Measurements from ENCODE around the gene PAX3. TPM values are rescaled to one million over a fixed set of nuclear protein-coding genes. Genes with fewer than 3 reads are reported as not detected.

The PAX3 gene
- total RNA-seq, 1 experiment from 2014 or later = not detected

GRCh38 chr2:222293660-222294630 is 4.9 kb downstream of the PAX3 start:
- intact Hi-C loops (cut with micrococcal nuclease; ENCODE audit: unreplicated experiment) = no loop called here
- Mint-ChIP-seq H3K9me3 (ENCODE audit: unreplicated experiment) (peaks cover 2% of the 10 kb centered on the region), H3K27ac (ENCODE audit: unreplicated experiment) (no peak overlapping the region), H3K36me3 (ENCODE audit: insufficient read depth, unreplicated experiment) (no peaks in the 10 kb centered on the region), H3K4me1 (ENCODE audit: low read depth, unreplicated experiment) (no peaks in the 10 kb centered on the region), H3K27me3 (ENCODE audit: insufficient read depth, unreplicated experiment) (peaks cover 45% of the 10 kb centered on the region), H3K4me3 (ENCODE audit: unreplicated experiment) (no peak overlapping the region)
- TF ChIP-seq CTCF (IDR thresholded peaks at IDR 0.05; ENCODE audit: insufficient read depth in 1 of 2, low read depth in 1 of 2, low read length in 1 of 2, severe bottlenecking in 1 of 2, unreplicated experiment in 1 of 2) = no peak
- no peaks in the 10 kb centered on the region for H3K9me3 ChIP-seq
- ChIA-PET POLR2A (no interaction called here), CTCF (no interaction called here)
- no peaks in the 10 kb centered on the region for H3K4me1 ChIP-seq
- no peaks in the 10 kb centered on the region for H3K36me3 ChIP-seq (ENCODE audit: control insufficient read depth, insufficient read depth, low read length)
- H3K27me3 ChIP-seq (replicated peaks; ENCODE audit: control insufficient read depth, insufficient read depth, low read length) = no peaks in the 10 kb centered on the region
- DNase-seq = no peak
- H3K4me3 ChIP-seq (ENCODE audit: low read depth, low read length) = no peak overlapping the region
- BruUV-seq (replicated peaks) = no TSS peak

- intact Hi-C loops (cut with micrococcal nuclease; ENCODE audit: unreplicated experiment) = no loop called here
- ChIA-PET CTCF (interaction anchor here (1.2 kb wide), 1 partner anchor 26 kb away, joined by 7 read pairs; no protein-coding TSS in a partner anchor), POLR2A (no interaction called here)
- no peak overlapping the region for H3K4me3 Mint-ChIP-seq (ENCODE audit: unreplicated experiment)
- no peaks in the 10 kb centered on the region for H3K9me3 Mint-ChIP-seq (ENCODE audit: unreplicated experiment)
- Histone ChIP-seq H3K4me1 (no peaks in the 10 kb centered on the region), H3K27me3 (replicated peaks; ENCODE audit: control insufficient read depth, insufficient read depth, low read length) (no peaks in the 10 kb centered on the region), H3K36me3 (ENCODE audit: control insufficient read depth, insufficient read depth, low read length) (no peaks in the 10 kb centered on the region), H3K9me3 (no peaks in the 10 kb centered on the region), H3K4me3 (ENCODE audit: low read depth, low read length) (no peak overlapping the region)
- H3K4me1 Mint-ChIP-seq (ENCODE audit: low read depth, unreplicated experiment) = no peaks in the 10 kb centered on the region
- no peak for TF ChIP-seq CTCF (IDR thresholded peaks at IDR 0.05; ENCODE audit: insufficient read depth in 1 of 2, low read depth in 1 of 2, low read length in 1 of 2, severe bottlenecking in 1 of 2, unreplicated experiment in 1 of 2)
- peaks cover 49% of the 10 kb centered on the region for H3K27me3 Mint-ChIP-seq (ENCODE audit: insufficient read depth, unreplicated experiment)
- BruUV-seq (replicated peaks) = no TSS peak
- no peaks in the 10 kb centered on the region for H3K36me3 Mint-ChIP-seq (ENCODE audit: insufficient read depth, unreplicated experiment)
- no peak overlapping the region for H3K27ac Mint-ChIP-seq (ENCODE audit: unreplicated experiment)
- DNase-seq = no peak
Measured at GRCh38 chr2:222292149-222293134, 6.4 kb downstream of the PAX3 start.

GRCh38 chr2:222291485-222291841 is 7.3 kb downstream of the PAX3 start:
- no peaks in the 10 kb centered on the region for H3K9me3 ChIP-seq
- H3K4me1 Mint-ChIP-seq (ENCODE audit: low read depth, unreplicated experiment) = no peaks in the 10 kb centered on the region
- DNase-seq = no peak
- no peaks in the 10 kb centered on the region for H3K27me3 ChIP-seq (replicated peaks; ENCODE audit: control insufficient read depth, insufficient read depth, low read length)
- H3K36me3 Mint-ChIP-seq (ENCODE audit: insufficient read depth, unreplicated experiment) = no peaks in the 10 kb centered on the region
- H3K4me3 Mint-ChIP-seq (ENCODE audit: unreplicated experiment) = peak overlapping the region; percentile 52
- no peaks in the 10 kb centered on the region for H3K36me3 ChIP-seq (ENCODE audit: control insufficient read depth, insufficient read depth, low read length)
- no peaks in the 10 kb centered on the region for H3K4me1 ChIP-seq
- H3K4me3 ChIP-seq (ENCODE audit: low read depth, low read length) = no peak overlapping the region
- peaks cover 49% of the 10 kb centered on the region for H3K27me3 Mint-ChIP-seq (ENCODE audit: insufficient read depth, unreplicated experiment)
- intact Hi-C loops (cut with micrococcal nuclease; ENCODE audit: unreplicated experiment) = no loop called here
- POLR2A ChIA-PET = no interaction called here
- no TSS peak for BruUV-seq (replicated peaks)
- TF ChIP-seq CTCF (IDR thresholded peaks at IDR 0.05; ENCODE audit: insufficient read depth in 1 of 2, low read depth in 1 of 2, low read length in 1 of 2, severe bottlenecking in 1 of 2, unreplicated experiment in 1 of 2) = no peak
- H3K9me3 Mint-ChIP-seq (ENCODE audit: unreplicated experiment) = no peaks in the 10 kb centered on the region
- H3K27ac Mint-ChIP-seq (ENCODE audit: unreplicated experiment) = no peak overlapping the region
- CTCF ChIA-PET = interaction anchor here (1.2 kb wide), 1 partner anchor 27 kb away, joined by 7 read pairs; no protein-coding TSS in a partner anchor
